CD4-positive, alpha-beta T cell (primary cell): Measurements from ENCODE around the gene MOGAT1. TPM values are rescaled to one million over a fixed set of nuclear protein-coding genes. Genes with fewer than 3 reads are reported as not detected.

Experiments
- ATAC-seq: fragments of 200-7000 bp; cut with Tn5 transposase; one replicate; pipeline ENCODE4 v1.10.0; 2022; ENCODE audit warnings: mild to moderate bottlenecking; ENCODE audit not compliant: poor library complexity
- CTCF ChIA-PET: fragments of 350-600 bp; sonication (Branson Sonifier 250); formaldehyde crosslinking; loops from one replicate; lab custom pipeline; 2021; ENCODE audit warnings: antibody characterized with exemption, inconsistent platforms; lab: Charles Lee
- POLR2A ChIA-PET: fragments of 350-600 bp; sonication (Branson Sonifier 250); formaldehyde crosslinking; loops from one replicate; lab custom pipeline; 2021; ENCODE audit warnings: antibody characterized with exemption, inconsistent platforms; lab: Charles Lee
- DNase-seq, 14 experiments: peaks; one replicate each; pipeline ENCODE4 v3.0.0-alpha.2; 2013 to 2020; ENCODE audit warnings: mixed read lengths in 2 of 14
- H3K27ac ChIP-seq, 2 donors: one replicate each; pipeline versions ENCODE4 v1.5.1 to v1.7.0; 2013; ENCODE audit warnings: low read length in 2 of 2, low read depth in 1 of 2, mild to moderate bottlenecking in 1 of 2
- H3K27me3 ChIP-seq, 2 experiments: 1 replicate in 1 of 2; 2 replicates in 1 of 2; pipeline versions ENCODE4 v1.6.1 to v1.7.0; 2013; ENCODE audit warnings: low read length in 2 of 2, control low read depth in 1 of 2, mild to moderate bottlenecking in 1 of 2, moderate library complexity in 1 of 2; ENCODE audit not compliant: insufficient read depth in 2 of 2, control insufficient read depth in 1 of 2
- H3K36me3 ChIP-seq: one replicate; pipeline ENCODE4 v1.6.1; 2013; ENCODE audit warnings: low read length, control low read depth; ENCODE audit not compliant: insufficient read depth
- H3K4me1 ChIP-seq: one replicate; pipeline ENCODE4 v1.6.1; 2013; ENCODE audit warnings: low read length, control low read depth; ENCODE audit not compliant: insufficient read depth
- H3K4me3 ChIP-seq: one replicate; pipeline ENCODE4 v1.5.1; 2013; ENCODE audit warnings: mild to moderate bottlenecking, low read length, moderate library complexity
- H3K9me3 ChIP-seq, 2 experiments: 1 replicate in 1 of 2; 2 replicates in 1 of 2; pipeline versions ENCODE4 v1.6.1 to v1.7.0; 2013; ENCODE audit warnings: low read length in 2 of 2, mild to moderate bottlenecking in 2 of 2, control low read depth in 1 of 2, moderate library complexity in 1 of 2; ENCODE audit not compliant: control insufficient read depth in 1 of 2, insufficient read depth in 1 of 2
- H3K27ac Mint-ChIP-seq: one replicate; pipeline ENCODE4 v1.8.0; 2020; ENCODE audit warnings: mixed read lengths
- H3K27me3 Mint-ChIP-seq: one replicate; pipeline ENCODE4 v1.8.0; 2021; ENCODE audit warnings: mixed read lengths
- H3K36me3 Mint-ChIP-seq: one replicate; pipeline ENCODE4 v1.8.0; 2021; ENCODE audit warnings: low read depth, mixed read lengths
- H3K4me1 Mint-ChIP-seq: one replicate; pipeline ENCODE4 v1.8.0; 2021; ENCODE audit warnings: low read depth, mixed read lengths
- H3K4me3 Mint-ChIP-seq: one replicate; pipeline ENCODE4 v1.8.0; 2020; ENCODE audit warnings: mild to moderate bottlenecking, mixed read lengths
- H3K9me3 Mint-ChIP-seq: one replicate; pipeline ENCODE4 v1.8.0; 2020; ENCODE audit warnings: mixed read lengths
- CTCF ChIP-seq: fragments of 200-600 bp; IDR thresholded peaks from one replicate; pipeline ENCODE4 v1.8.0; 2022; ENCODE audit warnings: antibody characterized with exemption, mild to moderate bottlenecking
- intact Hi-C, 2 experiments: fragments of 100-400 bp; cut with DNase I in 1 of 2; cut with micrococcal nuclease in 1 of 2; formaldehyde crosslinking; loops; one replicate each; pipeline versions ENCODE4 v1.15.1 to v1.9.0; 2023 to 2025; cut with DNase I, micrococcal nuclease
- total RNA-seq, 174 experiments: library from RNA in 2 of 174; stranded (reverse) in 2 of 174; gene quantifications; one replicate each; pipeline ENCODE4 v1.2.3 and lab custom pipeline; 2021 to 2026

MOGAT1 gene
- total RNA-seq, 2 experiments from 2014 or later: not detected

- ATAC-seq (no peak), DNase-seq (no peak)
- no peaks in the 10 kb centered on the region for H3K9me3 ChIP-seq
- H3K27ac ChIP-seq: no peak overlapping the region
- H3K4me3 ChIP-seq: no peak overlapping the region
- no peaks in the 10 kb centered on the region for H3K27me3 Mint-ChIP-seq
- intact Hi-C loops: no loop called here
- H3K4me3 Mint-ChIP-seq: peak overlapping the region; percentile 75
- TF ChIP-seq CTCF: no peak
- peak overlapping the region; percentile 61 for H3K27ac Mint-ChIP-seq
- H3K36me3 ChIP-seq: peaks cover 11% of the 10 kb centered on the region
- POLR2A ChIA-PET: no interaction called here
- H3K4me1 ChIP-seq: peaks cover 28% of the 10 kb centered on the region
- H3K4me1 Mint-ChIP-seq: peaks cover 76% of the 10 kb centered on the region
- no peaks in the 10 kb centered on the region for H3K9me3 Mint-ChIP-seq
- CTCF ChIA-PET: interaction anchor here (1.3 kb wide), 1 partner anchor 38 kb away, joined by 5 read pairs; no protein-coding TSS in a partner anchor
- H3K36me3 Mint-ChIP-seq: peaks cover 37% of the 10 kb centered on the region
- no peaks in the 10 kb centered on the region for H3K27me3 ChIP-seq
Observed at GRCh38 chr2:222652491-222653255, 18.8 kb upstream of the MOGAT1 start.

- POLR2A ChIA-PET: no interaction called here
Observed at GRCh38 chr2:222653280-222653679, 18.2 kb upstream of the MOGAT1 start.

More at GRCh38 chr2:222653280-222653679, 18.2 kb upstream of the MOGAT1 start:
- Mint-ChIP-seq H3K9me3 (no peaks in the 10 kb centered on the region), H3K4me1 (peaks cover 75% of the 10 kb centered on the region), H3K4me3 (peak overlapping the region; percentile 75), H3K36me3 (peaks cover 31% of the 10 kb centered on the region), H3K27me3 (no peaks in the 10 kb centered on the region), H3K27ac (peak overlapping the region; percentile 61)
- Histone ChIP-seq H3K27ac (no peak overlapping the region), H3K4me3 (no peak overlapping the region), H3K4me1 (peaks cover 28% of the 10 kb centered on the region), H3K9me3 (no peaks in the 10 kb centered on the region), H3K27me3 (no peaks in the 10 kb centered on the region), H3K36me3 (peaks cover 5% of the 10 kb centered on the region)
- DNase-seq (no peak), ATAC-seq (no peak)
- no peak for TF ChIP-seq CTCF
- CTCF ChIA-PET: interaction anchor here (1.3 kb wide), 1 partner anchor 37 kb away, joined by 5 read pairs; no protein-coding TSS in a partner anchor
- intact Hi-C loops: no loop called here
